ENCODE results near the gene MAML3. TPM values are rescaled to one million over a fixed set of nuclear protein-coding genes. Genes with fewer than 3 reads are reported as not detected.

MAML3 gene
- total RNA-seq, 1 donor = 4.4 TPM

DNA sequence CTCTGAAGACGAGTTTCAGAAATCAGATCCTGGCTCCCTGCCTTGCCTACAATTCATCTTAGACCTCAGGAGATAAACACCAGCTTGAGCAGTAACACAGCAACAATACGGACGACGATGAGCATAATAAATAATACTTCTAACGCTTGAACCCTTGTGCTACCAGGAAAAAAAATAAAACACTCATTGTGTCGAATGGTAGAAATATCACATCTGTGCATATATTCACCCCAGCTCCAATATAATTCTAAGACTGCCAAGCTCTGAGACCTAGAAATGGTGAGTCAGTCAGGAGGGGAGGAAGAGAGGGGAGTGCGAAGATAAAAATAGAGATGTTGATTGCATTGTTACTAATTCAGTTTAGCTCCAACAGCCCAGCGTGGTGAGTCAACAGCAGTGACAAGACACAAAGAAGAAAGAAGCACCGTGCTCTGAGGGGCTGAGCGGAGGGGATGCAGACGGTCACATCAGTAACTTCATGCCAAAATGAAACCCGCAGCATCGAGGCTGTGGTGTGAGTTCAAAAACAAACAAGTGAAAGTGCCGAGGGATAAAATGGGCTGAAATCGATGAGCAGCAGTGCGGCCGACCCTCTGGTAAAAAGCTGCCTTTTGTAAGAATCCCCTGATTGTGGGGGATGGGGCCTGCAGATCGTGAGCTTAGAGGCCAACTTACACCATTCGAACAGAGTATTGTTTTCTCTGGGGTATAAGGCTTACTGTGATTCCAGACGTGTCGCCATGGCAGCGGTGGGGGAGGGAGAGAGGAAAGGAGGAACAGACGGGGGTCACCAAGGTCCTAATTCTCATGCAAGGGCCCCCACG lies 338.0 kb downstream of the MAML3 start:
- H3K4me3 ChIP-seq (ENCODE audit: low read length) = peak overlapping the region; percentile 5
- H3K4me1 ChIP-seq (ENCODE audit: insufficient read depth, low read length) = peaks cover 35% of the 10 kb centered on the region
- no peaks in the 10 kb centered on the region for H3K27me3 ChIP-seq (ENCODE audit: insufficient read depth, low read length)
- peaks cover 3% of the 10 kb centered on the region for H3K9me3 ChIP-seq (ENCODE audit: low read depth, low read length)

DNA sequence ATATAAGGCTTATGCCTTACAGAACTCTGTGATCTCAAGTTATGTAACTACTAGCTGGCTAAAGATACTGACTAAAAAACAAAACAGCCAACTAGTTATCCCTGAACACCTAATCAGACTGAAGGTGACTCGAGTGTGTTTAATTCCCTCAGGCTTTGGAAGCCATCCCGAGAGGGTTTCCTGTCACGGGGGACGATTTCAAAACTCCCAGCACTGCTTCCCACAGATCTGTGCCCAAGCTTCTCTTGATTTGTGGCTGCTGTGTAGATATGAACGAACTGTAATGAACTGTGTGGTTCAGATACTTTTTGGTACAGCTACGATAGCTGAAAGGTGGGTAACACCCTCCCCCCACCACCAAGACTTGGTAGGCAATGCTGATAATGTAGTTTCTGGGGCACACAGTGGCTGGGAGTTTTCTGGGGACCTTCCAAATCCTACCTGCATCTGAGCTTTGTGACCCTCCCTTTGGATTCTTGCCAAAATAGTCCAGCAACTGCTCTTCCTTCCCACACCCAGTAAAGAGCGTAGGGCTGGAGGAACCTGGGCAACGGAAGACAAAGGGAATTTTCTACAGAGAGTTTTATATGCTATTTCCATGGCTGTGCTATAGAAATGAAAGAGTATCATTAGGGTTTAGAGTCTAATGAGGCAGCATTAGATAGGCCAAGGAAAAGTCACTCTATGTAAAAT lies 339.5 kb downstream of the MAML3 start:
- peaks cover 7% of the 10 kb centered on the region for H3K9me3 ChIP-seq (ENCODE audit: low read depth, low read length)
- no peak overlapping the region for H3K4me3 ChIP-seq (ENCODE audit: low read length)
- peaks cover 39% of the 10 kb centered on the region for H3K4me1 ChIP-seq (ENCODE audit: insufficient read depth, low read length)
- H3K27me3 ChIP-seq (ENCODE audit: insufficient read depth, low read length) = no peaks in the 10 kb centered on the region

DNA sequence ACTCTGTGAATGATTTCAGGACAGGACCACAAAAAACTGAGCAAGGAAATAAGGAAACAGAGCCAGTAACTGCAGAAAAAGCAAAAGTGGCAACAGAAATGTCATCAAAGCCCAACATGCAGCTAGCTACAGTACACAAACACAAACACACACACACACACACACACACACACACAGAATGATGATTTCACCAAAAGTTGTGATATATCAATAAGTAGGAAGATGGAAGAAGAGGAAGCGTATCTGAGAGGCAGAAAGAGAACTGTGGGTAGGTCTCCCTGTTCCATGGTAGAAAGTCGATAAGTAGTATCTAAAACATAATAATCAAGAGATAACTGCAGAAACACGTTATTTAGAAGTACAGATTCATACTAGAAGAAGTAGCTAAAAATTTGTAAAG lies 340.1 kb downstream of the MAML3 start:
- Histone ChIP-seq H3K27me3 (ENCODE audit: insufficient read depth, low read length) (no peaks in the 10 kb centered on the region), H3K9me3 (ENCODE audit: low read depth, low read length) (peaks cover 7% of the 10 kb centered on the region), H3K4me3 (ENCODE audit: low read length) (no peak overlapping the region), H3K4me1 (ENCODE audit: insufficient read depth, low read length) (peaks cover 45% of the 10 kb centered on the region)

DNA sequence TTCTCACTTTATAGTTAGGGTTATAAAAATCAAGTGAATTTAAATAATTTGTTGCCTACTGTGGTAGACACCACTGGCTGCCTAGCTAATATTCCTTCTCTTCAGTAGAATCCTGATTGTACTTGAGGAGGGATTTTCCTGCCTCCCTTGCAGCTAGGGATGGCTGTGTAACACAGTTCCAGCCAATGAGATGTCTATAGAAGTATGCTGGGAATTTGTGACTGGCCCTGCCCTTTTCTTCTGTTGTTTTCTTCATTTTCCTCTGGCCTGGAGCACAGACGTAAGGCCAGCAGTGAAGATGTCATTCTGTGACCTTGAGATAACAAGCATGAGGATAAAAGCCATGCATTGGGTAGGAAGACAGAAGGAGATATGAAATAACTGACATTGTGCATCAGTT lies 343.3 kb downstream of the MAML3 start:
- peaks cover 40% of the 10 kb centered on the region for H3K4me1 ChIP-seq (ENCODE audit: insufficient read depth, low read length)
- peaks cover 7% of the 10 kb centered on the region for H3K9me3 ChIP-seq (ENCODE audit: low read depth, low read length)
- H3K4me3 ChIP-seq (ENCODE audit: low read length) = no peak overlapping the region
- no peaks in the 10 kb centered on the region for H3K27me3 ChIP-seq (ENCODE audit: insufficient read depth, low read length)

- Histone ChIP-seq H3K9me3 (ENCODE audit: low read depth, low read length) (peaks cover 7% of the 10 kb centered on the region), H3K4me3 (ENCODE audit: low read length) (no peak overlapping the region), H3K27me3 (ENCODE audit: insufficient read depth, low read length) (no peaks in the 10 kb centered on the region), H3K4me1 (ENCODE audit: insufficient read depth, low read length) (peaks cover 32% of the 10 kb centered on the region)
These were observed 344.2 kb downstream of the MAML3 start for GRCh38 chr4:139809757-139810140.

- peaks cover 7% of the 10 kb centered on the region for H3K9me3 ChIP-seq (ENCODE audit: low read depth, low read length)
- H3K27me3 ChIP-seq (ENCODE audit: insufficient read depth, low read length) = no peaks in the 10 kb centered on the region
- H3K4me3 ChIP-seq (ENCODE audit: low read length) = no peak overlapping the region
- peaks cover 25% of the 10 kb centered on the region for H3K4me1 ChIP-seq (ENCODE audit: insufficient read depth, low read length)
These were observed 344.9 kb downstream of the MAML3 start for GRCh38 chr4:139808808-139809756.

DNA sequence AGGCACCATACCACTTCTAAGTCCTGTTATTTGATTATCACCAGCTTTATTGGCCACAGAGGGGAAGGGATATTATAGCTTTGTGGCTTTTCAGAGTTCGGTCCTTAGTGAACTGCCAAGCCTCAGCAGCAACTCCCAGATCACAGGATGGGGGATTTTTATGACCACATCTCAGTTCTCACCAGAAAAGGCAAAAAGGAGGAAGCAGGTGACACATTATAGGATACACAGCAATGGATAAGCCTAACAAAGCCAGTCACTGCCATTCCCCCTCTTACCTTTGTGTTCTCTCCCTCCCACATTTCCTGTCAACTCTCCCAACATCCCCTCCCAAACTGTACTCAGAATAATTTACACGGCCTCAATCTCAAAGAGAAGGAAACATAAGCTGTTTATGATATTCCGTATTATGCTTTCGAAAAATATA lies 345.6 kb downstream of the MAML3 start:
- Histone ChIP-seq H3K4me3 (ENCODE audit: low read length) (no peak overlapping the region), H3K9me3 (ENCODE audit: low read depth, low read length) (peaks cover 7% of the 10 kb centered on the region), H3K4me1 (ENCODE audit: insufficient read depth, low read length) (peaks cover 20% of the 10 kb centered on the region), H3K27me3 (ENCODE audit: insufficient read depth, low read length) (no peaks in the 10 kb centered on the region)

DNA sequence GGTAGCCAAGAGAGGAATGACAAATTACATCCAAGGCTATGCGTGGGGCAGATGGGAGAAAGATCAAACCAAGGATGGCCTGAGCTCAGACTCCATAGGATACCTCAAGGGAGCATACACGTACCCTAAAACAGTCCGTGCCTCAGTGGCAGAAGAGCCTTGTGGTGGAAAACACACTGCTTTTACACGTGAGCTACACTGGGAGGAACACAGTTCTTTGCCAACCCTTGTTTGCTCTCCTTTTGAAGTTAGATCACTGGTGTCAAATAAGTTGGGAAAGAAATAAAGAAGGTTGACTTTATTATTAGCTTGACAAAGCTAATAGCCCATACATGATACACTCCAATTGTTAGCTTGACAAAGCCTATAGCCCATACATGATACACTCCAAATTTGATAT lies 346.5 kb downstream of the MAML3 start:
- Histone ChIP-seq H3K4me3 (ENCODE audit: low read length) (no peak overlapping the region), H3K9me3 (ENCODE audit: low read depth, low read length) (peaks cover 7% of the 10 kb centered on the region), H3K27me3 (ENCODE audit: insufficient read depth, low read length) (no peaks in the 10 kb centered on the region), H3K4me1 (ENCODE audit: insufficient read depth, low read length) (peaks cover 19% of the 10 kb centered on the region)

GRCh38 chr4:139806929-139807328 lies 347.1 kb downstream of the MAML3 start:
- Histone ChIP-seq H3K4me1 (ENCODE audit: insufficient read depth, low read length) (peaks cover 14% of the 10 kb centered on the region), H3K27me3 (ENCODE audit: insufficient read depth, low read length) (no peaks in the 10 kb centered on the region), H3K4me3 (ENCODE audit: low read length) (no peak overlapping the region), H3K9me3 (ENCODE audit: low read depth, low read length) (peaks cover 7% of the 10 kb centered on the region)

DNA sequence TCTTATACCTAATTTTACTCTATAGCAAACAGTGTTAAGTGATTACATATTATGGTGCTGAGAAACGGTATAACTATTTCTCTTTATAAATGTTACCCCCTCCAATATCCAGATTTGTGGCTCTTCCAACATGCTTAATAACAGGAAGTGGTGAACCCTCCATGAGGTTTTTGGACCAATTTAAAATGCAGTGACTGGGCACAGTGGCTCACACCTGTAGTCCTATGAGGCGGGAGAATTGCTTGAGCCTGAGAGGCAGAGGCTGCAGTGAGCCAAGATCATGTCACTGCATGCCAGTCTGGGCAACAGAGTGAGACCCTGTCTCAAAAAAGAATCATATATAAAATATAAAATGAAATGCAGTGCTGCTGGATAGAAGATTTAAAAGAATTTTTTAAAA lies 351.1 kb downstream of the MAML3 start:
- no peaks in the 10 kb centered on the region for H3K4me1 ChIP-seq (ENCODE audit: insufficient read depth, low read length)
- H3K9me3 ChIP-seq (ENCODE audit: low read depth, low read length) = no peaks in the 10 kb centered on the region

DNA sequence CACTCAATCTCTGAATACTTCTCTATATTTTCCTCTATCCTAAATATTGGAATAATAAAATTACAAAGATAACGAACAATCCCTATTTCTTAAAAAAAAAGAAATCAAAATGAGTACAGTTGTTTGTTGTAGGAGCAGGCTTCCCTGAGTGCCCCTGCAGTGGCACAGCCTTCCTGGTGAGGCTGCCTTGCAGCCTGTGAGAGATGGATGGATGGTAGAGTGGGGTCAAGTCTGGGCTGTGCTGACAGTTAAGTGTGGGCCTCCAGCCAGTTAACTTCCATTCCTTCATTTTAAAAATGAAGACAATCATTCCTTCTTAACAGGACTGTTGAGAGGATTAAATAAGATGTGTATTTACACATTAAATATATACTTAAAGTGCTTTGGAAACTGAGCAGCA lies 351.5 kb downstream of the MAML3 start:
- Histone ChIP-seq H3K4me3 (ENCODE audit: low read length) (no peak overlapping the region), H3K27me3 (ENCODE audit: insufficient read depth, low read length) (no peaks in the 10 kb centered on the region), H3K4me1 (ENCODE audit: insufficient read depth, low read length) (no peaks in the 10 kb centered on the region), H3K9me3 (ENCODE audit: low read depth, low read length) (no peaks in the 10 kb centered on the region)

More for the DNA sequence above, 351.1 kb downstream of the MAML3 start:
- no peak overlapping the region for H3K4me3 ChIP-seq (ENCODE audit: low read length)
- H3K27me3 ChIP-seq (ENCODE audit: insufficient read depth, low read length) = no peaks in the 10 kb centered on the region

GRCh38 chr4:139801895-139802294 lies 352.1 kb downstream of the MAML3 start:
- H3K9me3 ChIP-seq (ENCODE audit: low read depth, low read length) = no peaks in the 10 kb centered on the region
- H3K27me3 ChIP-seq (ENCODE audit: insufficient read depth, low read length) = no peaks in the 10 kb centered on the region
- no peak overlapping the region for H3K4me3 ChIP-seq (ENCODE audit: low read length)
- no peaks in the 10 kb centered on the region for H3K4me1 ChIP-seq (ENCODE audit: insufficient read depth, low read length)

GRCh38 chr4:139800082-139800481 lies 353.9 kb downstream of the MAML3 start:
- no peaks in the 10 kb centered on the region for H3K4me1 ChIP-seq (ENCODE audit: insufficient read depth, low read length)
- H3K4me3 ChIP-seq (ENCODE audit: low read length) = no peak overlapping the region
- no peaks in the 10 kb centered on the region for H3K27me3 ChIP-seq (ENCODE audit: insufficient read depth, low read length)
- H3K9me3 ChIP-seq (ENCODE audit: low read depth, low read length) = no peaks in the 10 kb centered on the region

- Histone ChIP-seq H3K9me3 (ENCODE audit: low read depth, low read length) (no peaks in the 10 kb centered on the region), H3K27me3 (ENCODE audit: insufficient read depth, low read length) (no peaks in the 10 kb centered on the region), H3K4me3 (ENCODE audit: low read length) (no peak overlapping the region), H3K4me1 (ENCODE audit: insufficient read depth, low read length) (no peaks in the 10 kb centered on the region)
These were observed 354.4 kb downstream of the MAML3 start for GRCh38 chr4:139799615-139800014.

DNA sequence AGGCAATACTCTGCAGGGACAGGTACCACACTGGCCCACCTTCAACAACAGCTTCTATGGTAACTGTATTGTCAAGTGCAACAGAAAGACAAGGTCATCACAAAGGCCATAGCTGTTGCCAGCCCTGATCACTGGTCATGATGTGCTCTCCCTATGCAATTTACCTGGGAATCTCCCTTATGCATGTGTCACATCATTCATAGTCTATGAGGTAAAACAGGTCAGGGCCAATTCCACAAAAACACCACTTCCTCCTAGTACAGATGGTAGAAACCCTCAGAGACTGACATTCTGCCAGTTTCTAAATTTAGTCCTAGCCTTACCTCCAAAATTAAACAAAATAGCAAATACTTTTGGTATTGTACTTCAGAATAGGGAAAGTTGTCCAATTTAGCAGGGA lies 355.5 kb downstream of the MAML3 start:
- Histone ChIP-seq H3K27me3 (ENCODE audit: insufficient read depth, low read length) (no peaks in the 10 kb centered on the region), H3K4me3 (ENCODE audit: low read length) (no peak overlapping the region), H3K4me1 (ENCODE audit: insufficient read depth, low read length) (no peaks in the 10 kb centered on the region), H3K9me3 (ENCODE audit: low read depth, low read length) (no peaks in the 10 kb centered on the region)

All from mononuclear cell (primary cell).